ENCODE measurements around the gene IGSF5. TPM values are rescaled to one million over a fixed set of nuclear protein-coding genes. Genes with fewer than 3 reads are reported as not detected.
A peak's percentile ranks its signal among the peaks of the same experiment; 100 is the strongest.

The IGSF5 gene
- total RNA-seq, 1 donor from 2014 or later = not detected

DNA sequence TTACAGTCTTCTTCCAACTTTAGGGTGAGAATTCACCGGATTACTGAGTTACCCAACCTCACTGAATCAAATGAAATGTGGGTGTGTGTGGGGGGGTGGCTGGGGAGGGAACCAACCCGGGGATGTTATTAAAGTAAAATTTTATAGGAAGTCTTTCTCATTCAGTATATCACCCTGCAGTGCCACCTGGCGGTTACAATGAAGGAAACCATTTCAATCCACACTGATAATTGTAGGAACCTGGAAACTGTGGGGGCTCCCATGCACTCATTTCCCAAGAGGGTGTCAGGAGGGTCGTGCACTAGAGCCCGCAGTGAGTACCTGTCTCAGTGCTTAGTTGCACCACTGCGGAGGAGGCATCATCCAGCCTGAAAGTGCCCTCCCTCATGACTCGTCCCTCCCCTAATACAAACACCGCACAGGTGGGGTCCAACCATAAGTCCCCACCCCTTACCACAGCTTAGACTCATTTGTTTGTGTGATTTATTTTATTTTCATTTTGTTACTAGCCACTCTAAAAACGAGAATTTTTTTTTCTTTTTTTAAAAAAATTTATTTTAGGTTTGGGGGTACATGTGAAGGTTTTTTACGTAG lies 29.1 kb upstream of the IGSF5 start:
- Histone ChIP-seq H3K27me3 (ENCODE audit: control insufficient read depth, insufficient read depth, low read length) (no peaks in the 10 kb centered on the region), H3K4me3 (ENCODE audit: low read depth, low read length) (no peak overlapping the region), H3K36me3 (ENCODE audit: control insufficient read depth, insufficient read depth, low read length) (no peaks in the 10 kb centered on the region)
- TF ChIP-seq CTCF (IDR thresholded peaks at IDR 0.05; ENCODE audit: insufficient read depth, low read length, severe bottlenecking) = peak; percentile 52
- FAIRE-seq (no peak), DNase-seq (ENCODE audit: low read depth) (peak; percentile 21)

DNA sequence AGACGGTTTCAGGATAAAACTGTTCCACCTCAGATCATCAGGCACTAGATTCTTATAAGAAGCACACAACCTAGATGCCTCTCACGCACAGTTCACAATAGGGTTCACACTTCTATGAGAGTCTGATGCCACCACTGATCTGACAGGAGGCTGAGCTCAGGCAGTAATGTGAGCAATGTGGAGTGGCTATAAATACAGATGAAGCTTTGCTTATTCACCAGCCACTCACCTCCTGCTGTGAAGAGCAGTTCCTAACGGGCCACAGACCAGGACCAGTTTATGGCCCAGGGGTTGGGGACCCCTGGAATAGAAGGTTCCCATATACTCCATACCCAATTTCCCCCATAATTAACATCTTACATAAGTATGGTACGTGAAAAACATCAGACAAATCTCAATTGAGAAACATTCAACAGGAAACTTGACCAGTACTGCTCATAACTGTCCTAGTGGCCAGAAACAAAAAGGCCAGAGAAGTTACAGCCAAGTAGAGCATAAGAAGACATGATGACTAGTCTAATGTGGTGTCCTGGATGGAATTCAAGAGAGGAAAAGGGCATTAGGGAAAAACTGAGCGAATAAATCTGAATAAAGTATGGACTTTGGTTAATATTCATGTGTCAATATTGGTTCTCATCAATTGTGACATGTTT lies 24.7 kb upstream of the IGSF5 start:
- no peaks in the 10 kb centered on the region for H3K36me3 ChIP-seq (ENCODE audit: control insufficient read depth, insufficient read depth, low read length)
- no peak for FAIRE-seq
- no peaks in the 10 kb centered on the region for H3K27me3 ChIP-seq (ENCODE audit: control insufficient read depth, insufficient read depth, low read length)
- H3K4me3 ChIP-seq (ENCODE audit: low read depth, low read length) = no peak overlapping the region
- DNase-seq (ENCODE audit: low read depth) = no peak
- TF ChIP-seq CTCF (IDR thresholded peaks at IDR 0.05; ENCODE audit: insufficient read depth, low read length, severe bottlenecking) = no peak

DNA sequence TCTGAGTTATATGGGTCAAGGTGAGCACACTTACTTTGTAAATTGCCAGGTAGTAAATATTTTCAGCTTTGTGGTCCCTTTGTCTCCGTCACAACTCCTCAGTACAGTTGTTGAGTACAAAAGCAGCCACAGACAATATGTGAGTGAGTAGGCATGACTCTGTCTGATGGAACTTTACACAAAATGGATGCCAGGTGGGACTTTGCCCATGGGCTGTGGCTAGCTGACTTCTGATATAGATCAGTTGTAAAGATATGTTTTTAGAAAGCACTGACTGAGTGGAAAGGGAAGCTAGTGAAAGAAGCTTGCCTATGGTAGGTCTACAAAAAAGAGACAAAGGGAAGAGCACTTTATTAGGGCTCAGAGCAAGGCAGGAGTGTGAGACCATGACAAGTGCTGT lies 23.1 kb upstream of the IGSF5 start:
- TF ChIP-seq CTCF (IDR thresholded peaks at IDR 0.05; ENCODE audit: insufficient read depth, low read length, severe bottlenecking) = no peak
- Histone ChIP-seq H3K27me3 (ENCODE audit: control insufficient read depth, insufficient read depth, low read length) (no peaks in the 10 kb centered on the region), H3K4me3 (ENCODE audit: low read depth, low read length) (no peak overlapping the region), H3K36me3 (ENCODE audit: control insufficient read depth, insufficient read depth, low read length) (no peaks in the 10 kb centered on the region)
- DNase-seq (ENCODE audit: low read depth) (no peak), FAIRE-seq (no peak)

- FAIRE-seq (no peak), DNase-seq (ENCODE audit: low read depth) (no peak)
- TF ChIP-seq CTCF (IDR thresholded peaks at IDR 0.05; ENCODE audit: insufficient read depth, low read length, severe bottlenecking) = no peak
- no peak overlapping the region for H3K4me3 ChIP-seq (ENCODE audit: low read depth, low read length)
- H3K36me3 ChIP-seq (ENCODE audit: control insufficient read depth, insufficient read depth, low read length) = no peaks in the 10 kb centered on the region
- H3K27me3 ChIP-seq (ENCODE audit: control insufficient read depth, insufficient read depth, low read length) = no peaks in the 10 kb centered on the region
Measured at GRCh38 chr21:39724944-39725343, 20.0 kb upstream of the IGSF5 start.

DNA sequence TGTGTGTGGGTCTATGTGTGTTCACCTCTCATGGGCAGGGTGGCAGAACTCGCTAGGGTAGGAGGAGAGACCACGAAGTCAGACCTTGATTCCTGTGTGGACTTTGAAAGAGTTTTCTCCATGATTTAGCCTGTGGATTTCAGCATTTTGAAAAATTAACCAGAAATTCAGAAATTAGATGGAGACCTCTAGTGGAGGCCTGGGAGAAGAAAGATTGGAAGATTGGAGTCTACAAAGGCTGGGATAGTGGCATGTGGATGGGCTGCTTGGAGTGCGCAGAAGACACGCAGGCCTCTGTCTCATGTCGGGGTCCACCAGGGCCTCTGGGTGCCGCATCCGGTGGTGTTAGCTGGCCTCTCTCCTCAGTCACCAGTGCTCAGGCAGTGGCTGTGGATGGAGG lies 18.9 kb upstream of the IGSF5 start:
- TF ChIP-seq CTCF (IDR thresholded peaks at IDR 0.05; ENCODE audit: insufficient read depth, low read length, severe bottlenecking) = no peak
- Histone ChIP-seq H3K4me3 (ENCODE audit: low read depth, low read length) (no peak overlapping the region), H3K36me3 (ENCODE audit: control insufficient read depth, insufficient read depth, low read length) (no peaks in the 10 kb centered on the region), H3K27me3 (ENCODE audit: control insufficient read depth, insufficient read depth, low read length) (no peaks in the 10 kb centered on the region)
- DNase-seq (ENCODE audit: low read depth) = no peak
- FAIRE-seq = no peak

All from bronchial epithelial cell (primary cell).